PC-9 (cell line): ENCODE results near the gene CNN3. TPM values are rescaled to one million over a fixed set of nuclear protein-coding genes. Genes with fewer than 3 reads are reported as not detected.

Source experiments
- BruUV-seq: library from RNA; stranded (reverse); fragments of 400-500 nt; replicated peaks from 2 replicates; lab custom pipeline; 2021; lab: Mats Ljungman, UMichigan
- CTCF ChIA-PET: fragments of 300-600 bp; sonication (Branson Sonifier 250); formaldehyde crosslinking; loops from one replicate; lab custom pipeline; 2022; ENCODE audit warnings: antibody characterized with exemption; lab: Charles Lee
- POLR2A ChIA-PET: fragments of 300-600 bp; sonication (Branson Sonifier 250); formaldehyde crosslinking; loops from one replicate; lab custom pipeline; 2022; ENCODE audit warnings: antibody characterized with exemption; ENCODE audit not compliant: unreplicated experiment; lab: Charles Lee
- DNase-seq, 2 experiments: peaks; one replicate each; pipeline versions ENCODE4 v3.0.0 to v3.0.0-alpha.2; 2015 to 2022; ENCODE audit warnings: mixed read lengths in 1 of 2
- H2AFZ ChIP-seq: fragments of 200-600 bp; sonication (generic); 2 replicates; pipeline ENCODE4 v1.8.1; 2017; ENCODE audit warnings: antibody characterized with exemption
- H3F3A ChIP-seq: fragments of 200-600 bp; sonication (generic); 2 replicates; pipeline ENCODE4 v1.8.1; 2017; ENCODE audit warnings: antibody characterized with exemption, mild to moderate bottlenecking, low read depth; ENCODE audit not compliant: insufficient read depth
- H3K27ac ChIP-seq: fragments of 200-600 bp; sonication (generic); 2 replicates; pipeline ENCODE4 v1.6.1; 2016; ENCODE audit warnings: mixed run types
- H3K27me3 ChIP-seq: fragments of 200-600 bp; sonication (generic); 2 replicates; pipeline ENCODE4 v1.6.1; 2016; ENCODE audit warnings: low read depth, mixed run types; ENCODE audit not compliant: insufficient read depth
- H3K36me3 ChIP-seq: fragments of 200-600 bp; sonication (generic); 2 replicates; pipeline ENCODE4 v1.6.1; 2016; ENCODE audit warnings: low read depth, mixed run types
- H3K4me1 ChIP-seq: fragments of 200-600 bp; sonication (generic); replicated peaks from 2 replicates; pipeline ENCODE4 v1.6.1; 2016; ENCODE audit warnings: mixed run types; ENCODE audit not compliant: insufficient read depth
- H3K4me2 ChIP-seq: fragments of 200-600 bp; sonication (generic); 2 replicates; pipeline ENCODE4 v1.6.1; 2017; ENCODE audit warnings: mixed run types
- H3K4me3 ChIP-seq: fragments of 200-600 bp; sonication (generic); 2 replicates; pipeline ENCODE4 v1.6.1; 2016; ENCODE audit warnings: mixed run types
- H3K79me2 ChIP-seq: fragments of 200-600 bp; sonication (generic); 2 replicates; pipeline ENCODE4 v1.6.1; 2017; ENCODE audit warnings: low read depth, mixed run types
- H3K9me2 ChIP-seq: fragments of 200-600 bp; sonication (generic); 2 replicates; pipeline ENCODE4 v1.8.1; 2017; ENCODE audit warnings: mild to moderate bottlenecking; ENCODE audit not compliant: insufficient read depth
- H3K9me3 ChIP-seq: fragments of 200-600 bp; sonication (generic); 2 replicates; pipeline ENCODE4 v1.8.1; 2016; ENCODE audit warnings: low read depth; ENCODE audit not compliant: insufficient read depth
- H4K20me1 ChIP-seq: fragments of 200-600 bp; sonication (generic); 2 replicates; pipeline ENCODE4 v1.8.1; 2017; ENCODE audit not compliant: insufficient read depth
- CTCF ChIP-seq: fragments of 200-600 bp; sonication (generic); conservative IDR thresholded peaks from 2 replicates; pipeline ENCODE4 v1.6.1; 2017; ENCODE audit warnings: mixed run types, antibody characterized with exemption, mild to moderate bottlenecking, moderate library complexity
- EZH2 ChIP-seq: fragments of 200-600 bp; sonication (generic); IDR thresholded peaks from 2 replicates; pipeline ENCODE4 v1.8.0; 2017; ENCODE audit warnings: antibody characterized with exemption, low read depth
- intact Hi-C: fragments of 100-400 bp; cut with micrococcal nuclease; formaldehyde crosslinking; loops from one replicate; pipeline ENCODE4 v1.10.0; 2022; ENCODE audit not compliant: unreplicated experiment
- total RNA-seq: library from RNA; stranded (reverse); gene quantifications from 2 replicates; pipeline ENCODE4 v1.2.3, GENCODE V29; 2021

Gene CNN3
- total RNA-seq, 1 experiment from 2014 or later, result 135 TPM

- Histone ChIP-seq H3K79me2 (peaks cover 100% of the 10 kb centered on the region), H3K27me3 (no peaks in the 10 kb centered on the region), H3K9me3 (no peaks in the 10 kb centered on the region), H3K9me2 (no peaks in the 10 kb centered on the region), H3K4me1 (peaks cover 28% of the 10 kb centered on the region), H2AFZ (no peak overlapping the region), H3K4me3 (no peak overlapping the region), H3K36me3 (peaks cover 21% of the 10 kb centered on the region), H3F3A (no peaks in the 10 kb centered on the region), H3K4me2 (no peak overlapping the region), H3K27ac (no peak overlapping the region), H4K20me1 (peaks cover 14% of the 10 kb centered on the region; the same call in 1 of the 2 replicates)
- TF ChIP-seq EZH2, result no peak
- no peak for TF ChIP-seq CTCF
- CTCF ChIA-PET, result no interaction called here
- intact Hi-C loops, result no loop called here
- no TSS peak for BruUV-seq
- POLR2A ChIA-PET, result no interaction called here
- DNase-seq, result no peak
Measured at GRCh38 chr1:94917251-94917650, 9.7 kb downstream of the CNN3 start.

- Histone ChIP-seq H3K9me3 (no peaks in the 10 kb centered on the region), H3K79me2 (peaks cover 98% of the 10 kb centered on the region), H3K27ac (no peak overlapping the region), H3K27me3 (no peaks in the 10 kb centered on the region), H4K20me1 (peaks cover 12% of the 10 kb centered on the region; the same call in 1 of the 2 replicates), H3K36me3 (peaks cover 18% of the 10 kb centered on the region), H3K9me2 (no peaks in the 10 kb centered on the region), H2AFZ (no peak overlapping the region), H3K4me2 (no peak overlapping the region), H3K4me3 (no peak overlapping the region), H3K4me1 (0 out of 2 replicates have a peak, but pooled peaks cover 3% of the 10 kb centered on the region), H3F3A (peaks cover 4% of the 10 kb centered on the region; the same call in 1 of the 2 replicates)
- ChIA-PET POLR2A (no interaction called here), CTCF (interaction anchor here (0.6 kb wide), 2 partner anchors 10 to 84 kb away, joined by 3 to 9 read pairs; no protein-coding TSS in a partner anchor)
- intact Hi-C loops, result no loop called here
- TF ChIP-seq CTCF, result no peak
- TF ChIP-seq EZH2, result no peak
- no TSS peak for BruUV-seq
- DNase-seq, result no peak
Measured at GRCh38 chr1:94912263-94913184, 14.4 kb downstream of the CNN3 start.

- Histone ChIP-seq H3F3A (peaks cover 4% of the 10 kb centered on the region; the same call in 1 of the 2 replicates), H3K4me3 (no peak overlapping the region), H3K79me2 (peaks cover 97% of the 10 kb centered on the region), H2AFZ (no peak overlapping the region), H3K27ac (no peak overlapping the region), H3K9me3 (no peaks in the 10 kb centered on the region), H4K20me1 (peaks cover 12% of the 10 kb centered on the region; the same call in 1 of the 2 replicates), H3K4me2 (no peak overlapping the region), H3K4me1 (0 out of 2 replicates have a peak, but pooled peaks cover 7% of the 10 kb centered on the region), H3K9me2 (no peaks in the 10 kb centered on the region), H3K36me3 (peaks cover 23% of the 10 kb centered on the region), H3K27me3 (no peaks in the 10 kb centered on the region)
- POLR2A ChIA-PET, result no interaction called here
- TF ChIP-seq CTCF, result no peak
- no peak for TF ChIP-seq EZH2
- no TSS peak for BruUV-seq
- CTCF ChIA-PET, result no interaction called here
- intact Hi-C loops, result no loop called here
- no peak for DNase-seq
Measured at GRCh38 chr1:94909486-94909885, 17.4 kb downstream of the CNN3 start.
